Activated CD4-positive, alpha-beta T cell treated with anti-CD3 and anti-CD28 coated beads for 24 hours (primary cell): Measurements from ENCODE around the gene GALNT6.
A peak's percentile ranks its signal among the peaks of the same experiment; 100 is the strongest.

Experiments used
- DNase-seq, 2 donors: peaks; one replicate each; pipeline ENCODE4 v3.0.0-alpha.2; 2020; ENCODE audit warnings: low read depth in 2 of 2

Gene GALNT6, protein sequence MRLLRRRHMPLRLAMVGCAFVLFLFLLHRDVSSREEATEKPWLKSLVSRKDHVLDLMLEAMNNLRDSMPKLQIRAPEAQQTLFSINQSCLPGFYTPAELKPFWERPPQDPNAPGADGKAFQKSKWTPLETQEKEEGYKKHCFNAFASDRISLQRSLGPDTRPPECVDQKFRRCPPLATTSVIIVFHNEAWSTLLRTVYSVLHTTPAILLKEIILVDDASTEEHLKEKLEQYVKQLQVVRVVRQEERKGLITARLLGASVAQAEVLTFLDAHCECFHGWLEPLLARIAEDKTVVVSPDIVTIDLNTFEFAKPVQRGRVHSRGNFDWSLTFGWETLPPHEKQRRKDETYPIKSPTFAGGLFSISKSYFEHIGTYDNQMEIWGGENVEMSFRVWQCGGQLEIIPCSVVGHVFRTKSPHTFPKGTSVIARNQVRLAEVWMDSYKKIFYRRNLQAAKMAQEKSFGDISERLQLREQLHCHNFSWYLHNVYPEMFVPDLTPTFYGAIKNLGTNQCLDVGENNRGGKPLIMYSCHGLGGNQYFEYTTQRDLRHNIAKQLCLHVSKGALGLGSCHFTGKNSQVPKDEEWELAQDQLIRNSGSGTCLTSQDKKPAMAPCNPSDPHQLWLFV

DNA sequence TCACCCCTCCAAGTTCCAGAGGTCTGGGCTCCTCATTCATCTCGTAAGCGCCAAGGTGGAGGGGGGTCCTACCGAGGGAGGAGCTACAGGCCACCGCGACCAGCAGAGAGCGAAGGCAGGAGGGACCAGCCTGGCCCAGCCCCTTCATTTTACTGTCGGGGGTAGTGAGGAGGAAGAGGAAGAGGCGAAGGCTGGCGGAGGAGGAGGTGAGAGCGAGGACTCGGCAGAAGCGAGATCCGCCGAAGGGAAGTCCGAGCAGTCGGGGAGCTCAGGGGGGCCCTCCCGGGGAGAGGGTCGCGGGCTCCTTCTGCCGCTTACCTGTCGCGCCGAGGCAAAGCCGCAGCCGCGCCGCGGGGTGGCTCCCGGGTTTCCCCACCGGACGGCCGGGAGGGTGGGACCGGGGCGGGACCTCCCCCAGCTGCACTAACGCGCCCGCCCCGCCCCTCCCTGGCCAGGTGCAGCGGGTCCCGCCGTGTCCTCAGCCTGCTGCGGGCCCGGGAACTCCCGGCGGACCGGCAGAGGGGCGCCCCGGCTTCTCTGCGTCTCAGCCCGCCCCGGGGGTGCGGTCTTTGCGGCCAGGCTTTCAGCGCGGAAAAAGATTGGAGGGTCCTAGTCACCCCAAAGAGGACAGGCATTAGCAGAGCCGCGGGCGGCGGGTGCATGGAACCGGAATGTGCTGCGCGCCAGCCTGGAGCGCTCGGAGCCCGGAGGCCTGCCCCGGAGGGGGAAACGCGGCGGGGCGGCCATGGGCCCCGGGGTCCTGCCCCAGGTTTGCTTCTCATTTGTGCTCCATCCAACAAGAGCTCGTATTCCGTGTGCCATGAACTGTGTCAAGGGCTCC lies at the start of gene GALNT6:
GALNT6 (minus strand) TSS at position 124 of the 841 bp plus-strand sequence. CDS start 11,625 bp downstream, outside the sequence.
- peak; percentile 47 to 56 for DNase-seq

DNA sequence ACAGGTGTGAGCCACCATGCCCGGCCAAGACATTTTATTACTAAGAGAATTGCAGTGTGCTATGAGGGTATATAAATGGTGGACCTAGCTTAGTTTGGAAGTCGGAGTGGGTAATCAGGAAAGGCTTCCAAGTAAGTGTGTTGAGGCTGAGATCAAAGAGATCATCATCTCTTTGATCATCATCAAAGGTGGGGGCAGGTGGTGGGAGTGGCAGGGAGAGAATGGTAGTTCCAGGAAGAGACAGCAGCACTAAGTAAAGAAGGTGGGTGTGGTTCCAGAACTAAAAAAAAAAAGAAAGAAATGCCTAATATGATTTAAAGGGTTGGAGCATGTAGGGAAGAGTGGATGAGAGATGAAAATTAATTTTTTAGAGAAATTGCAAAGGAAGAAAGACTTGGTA lies 48.1 kb upstream of the GALNT6 start:
- DNase-seq, result no peak

DNA sequence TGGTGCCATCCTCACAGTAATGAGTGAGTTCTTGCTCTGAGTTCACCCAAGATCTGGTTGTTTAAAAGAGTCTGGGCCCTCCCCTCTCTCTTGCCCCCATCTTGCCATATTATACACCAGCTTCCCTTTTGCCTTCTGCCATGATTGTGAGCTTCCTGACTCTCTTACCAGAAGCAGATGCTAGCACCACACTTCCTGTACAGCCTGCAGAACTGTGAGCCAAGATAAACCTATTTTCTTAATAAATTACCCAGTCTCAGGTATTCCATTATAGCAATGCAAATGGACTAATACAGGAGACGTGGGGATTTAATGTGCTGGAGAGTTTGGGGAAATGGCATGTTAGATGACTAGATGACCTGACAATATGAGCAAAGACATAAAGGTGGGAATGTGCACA lies 46.2 kb upstream of the GALNT6 start:
- no peak for DNase-seq

DNA sequence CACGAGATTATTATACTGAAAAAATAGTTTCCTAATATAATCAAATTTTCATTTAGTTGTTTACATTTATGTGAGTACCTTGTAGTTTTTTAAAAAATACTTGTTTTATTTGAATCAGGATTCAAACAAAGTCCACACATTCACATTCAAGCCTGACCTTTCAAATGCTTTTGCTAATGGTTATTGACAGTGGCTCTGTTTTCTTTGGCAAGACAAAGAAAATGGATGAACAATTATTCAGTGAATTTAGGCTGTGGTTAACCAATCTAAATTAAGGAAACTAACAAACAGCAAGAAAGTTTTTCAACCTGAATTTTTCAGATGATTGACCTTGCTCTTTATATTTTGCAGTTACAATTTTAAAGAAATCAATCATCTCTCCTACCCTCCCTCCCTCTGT lies 43.1 kb upstream of the GALNT6 start:
- no peak for DNase-seq

DNA sequence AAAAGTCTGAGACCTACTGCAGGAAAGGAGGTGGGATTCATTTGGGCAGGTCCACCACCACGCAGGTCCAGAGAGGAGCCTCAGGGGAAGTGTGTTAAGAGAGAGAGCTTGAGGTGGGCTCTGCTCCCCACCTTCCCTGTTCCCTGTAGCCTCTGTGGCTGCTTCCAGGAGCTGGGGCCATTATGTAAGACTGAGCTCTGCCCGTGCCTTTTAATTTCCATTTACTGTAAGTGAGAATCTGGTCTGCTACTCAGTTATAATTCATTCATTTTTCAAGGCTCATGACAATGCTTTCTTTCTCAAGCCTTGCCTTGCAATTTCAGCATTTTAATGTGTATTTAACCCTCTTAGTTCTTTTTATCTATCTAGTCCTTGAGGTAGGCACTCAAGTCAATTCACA lies 41.7 kb upstream of the GALNT6 start:
- DNase-seq, result no peak

DNA sequence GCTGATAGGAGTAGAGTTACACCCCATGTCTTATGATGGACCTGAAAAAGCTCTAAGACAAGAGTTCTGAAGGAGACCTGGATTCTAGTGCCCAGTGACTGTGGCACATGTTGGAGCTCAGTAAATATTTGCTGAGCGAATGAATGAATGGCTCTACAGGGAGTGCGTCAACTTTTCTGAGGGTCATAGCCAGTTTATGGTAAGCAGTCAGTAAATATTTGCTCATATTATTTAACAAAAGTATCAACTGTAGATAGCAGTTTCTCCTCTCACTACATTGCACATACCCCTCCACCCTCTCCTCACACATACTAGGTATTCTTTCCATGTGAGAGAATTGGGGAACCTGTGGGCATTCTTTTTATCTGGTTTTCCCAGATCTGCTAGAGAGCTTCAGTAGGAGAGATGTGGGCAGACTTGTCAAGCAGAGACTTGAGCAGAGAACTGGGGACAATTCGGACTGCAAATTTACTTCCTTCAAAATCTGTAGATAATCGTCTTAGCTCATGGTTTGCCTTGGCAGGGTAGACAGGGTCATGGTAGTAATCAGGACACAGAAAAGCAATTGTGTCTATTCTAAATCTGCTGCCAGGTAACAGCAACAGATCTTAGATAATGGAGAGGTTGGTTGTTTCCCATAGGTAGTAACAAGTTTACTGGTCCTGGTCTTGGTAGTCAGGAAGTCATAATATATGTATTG lies 39.1 kb upstream of the GALNT6 start:
- no peak for DNase-seq

DNA sequence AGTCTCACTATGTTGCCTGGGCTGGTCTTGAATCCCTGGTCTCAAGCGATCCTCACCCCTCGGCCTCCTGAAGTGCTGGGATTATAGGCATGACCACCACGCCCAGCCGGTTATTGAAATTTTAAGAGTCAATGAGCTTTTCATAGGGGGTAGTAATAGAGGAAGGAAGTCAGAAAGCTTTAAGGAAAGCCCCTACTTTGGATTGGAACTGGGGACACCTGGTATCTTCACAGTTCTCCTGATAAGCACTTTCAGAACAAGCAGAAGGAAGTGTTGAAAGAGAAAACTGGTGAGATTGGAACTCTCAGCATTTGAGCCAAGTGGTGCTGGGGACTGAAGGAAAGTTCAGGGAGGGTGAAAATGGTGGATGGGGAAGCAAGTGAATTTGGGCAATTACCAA lies 38.5 kb upstream of the GALNT6 start:
- DNase-seq, result no peak

DNA sequence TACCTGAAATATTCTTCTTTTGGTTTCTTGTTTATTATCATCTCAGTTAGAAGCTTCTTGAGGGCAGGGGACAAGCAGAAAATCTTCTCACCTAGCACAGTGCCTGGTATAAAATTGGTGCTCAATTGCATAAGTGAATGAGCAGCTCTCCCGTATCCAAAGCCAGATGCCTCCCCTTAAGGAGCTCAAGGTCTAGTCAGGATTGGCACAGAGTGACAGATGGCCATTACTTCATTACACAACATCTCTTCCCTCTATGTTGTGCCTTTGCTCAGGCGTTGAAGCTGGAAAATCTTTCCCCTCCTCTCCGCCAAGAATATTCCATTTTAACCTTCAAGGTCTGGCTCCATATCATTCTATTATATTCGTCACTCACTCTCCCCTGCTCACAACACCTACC lies 37.0 kb upstream of the GALNT6 start:
- no peak for DNase-seq

DNA sequence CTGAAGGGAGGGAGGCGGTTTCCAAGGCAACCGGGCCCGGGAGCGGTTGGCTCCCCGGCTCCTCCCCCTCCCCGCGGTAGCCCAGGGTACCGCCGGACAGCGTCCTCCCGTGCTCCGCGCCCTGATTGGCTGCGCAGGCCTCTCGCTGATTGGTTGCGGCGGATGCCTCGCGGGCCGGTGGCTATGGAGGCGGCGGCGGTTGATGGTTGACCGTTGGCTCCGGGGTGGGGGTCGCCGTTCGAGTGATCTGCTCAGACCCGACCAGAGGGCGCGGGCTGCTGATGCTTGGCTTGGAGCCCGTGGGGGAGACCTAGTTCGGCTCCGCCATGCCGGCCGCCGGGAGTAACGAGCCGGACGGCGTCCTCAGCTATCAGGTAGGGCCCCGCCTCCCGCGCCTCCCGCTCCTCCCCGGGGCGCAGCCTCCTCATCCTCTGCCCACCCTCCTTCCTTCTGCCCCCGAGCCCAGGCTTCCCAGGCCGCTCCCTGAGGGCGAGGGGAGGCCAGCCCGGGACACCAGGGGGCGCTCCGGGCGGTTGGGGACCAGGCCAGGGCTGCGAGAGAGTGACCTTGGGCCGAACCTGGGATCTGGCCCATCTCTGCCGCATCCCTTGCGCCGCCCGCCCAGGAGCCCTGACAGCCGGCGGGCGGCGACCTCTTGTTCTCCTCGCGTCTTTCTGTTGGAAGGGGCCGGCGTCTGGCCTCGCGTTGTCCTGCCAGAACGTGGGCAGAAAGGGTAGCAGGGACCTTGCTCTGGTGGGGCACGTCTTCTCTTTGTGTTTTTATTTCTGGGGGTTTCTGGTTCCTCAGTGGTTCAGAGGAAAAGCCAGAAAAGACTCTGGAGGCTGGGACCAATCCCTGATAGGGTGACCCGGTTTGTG lies 33.7 kb upstream of the GALNT6 start, which contains the start of gene SLC4A8:
SLC4A8 (plus strand) TSS at position 170 of the 878 bp plus-strand sequence; CDS start at position 327, 157 bp downstream.
- peak; percentile 49 to 74 for DNase-seq

DNA sequence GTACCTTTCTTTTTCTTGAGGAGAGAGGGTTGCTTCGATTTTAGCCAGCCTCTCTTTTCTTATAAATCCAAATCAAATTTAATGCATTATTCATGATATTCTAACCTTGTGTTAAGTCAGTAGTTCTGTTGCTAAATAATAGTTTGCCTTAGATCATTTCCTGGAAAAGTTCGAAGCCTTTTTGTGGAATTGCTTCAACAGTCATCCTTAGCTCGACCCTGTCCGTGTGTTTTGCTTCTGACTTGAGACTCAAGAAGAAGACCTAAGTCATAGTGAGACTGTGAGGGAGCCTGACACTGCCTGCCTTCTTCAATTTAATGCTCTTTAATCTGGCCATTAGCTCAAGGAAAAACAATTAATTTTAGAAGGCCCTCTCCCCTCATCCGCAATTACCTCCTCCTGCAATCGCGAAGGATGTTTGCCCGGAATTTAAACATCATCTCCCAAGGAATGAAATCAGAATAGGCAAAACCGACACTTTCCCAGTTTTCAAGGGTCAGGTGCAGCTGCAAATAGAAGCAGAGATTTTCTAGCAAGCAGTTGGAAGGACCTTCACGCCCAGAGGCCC lies 33.0 kb upstream of the GALNT6 start:
- DNase-seq, result no peak

DNA sequence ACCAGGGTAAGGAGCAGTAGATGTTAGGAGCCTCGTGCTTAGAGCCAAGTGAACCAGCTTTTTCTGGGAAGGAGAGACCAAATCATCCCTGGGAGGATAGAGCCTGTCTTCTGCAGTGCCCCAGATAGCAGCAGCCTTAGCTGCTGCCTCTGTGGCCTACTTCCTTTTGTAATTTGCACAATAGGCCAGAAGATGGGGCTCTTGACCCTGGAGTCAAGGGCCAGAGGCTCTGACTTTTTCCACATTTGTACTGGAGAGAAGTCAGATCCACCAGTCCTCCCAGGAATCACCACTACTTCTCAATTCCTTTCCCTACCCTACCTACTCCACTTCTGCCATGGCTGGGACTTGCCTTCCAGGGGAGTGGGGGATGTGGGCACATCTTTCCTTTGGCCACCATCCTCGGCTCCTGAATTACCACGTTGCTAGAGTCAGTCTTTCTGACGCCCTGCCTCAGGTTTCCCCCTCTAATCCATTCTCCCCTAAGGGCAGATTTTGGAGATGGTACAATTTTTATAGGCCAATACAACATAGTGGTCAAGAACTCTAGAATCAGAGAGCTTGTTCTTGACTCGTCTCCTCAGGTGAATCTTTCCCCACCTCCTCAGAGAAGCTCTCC lies 30.2 kb upstream of the GALNT6 start:
- peak; percentile 13 to 31 for DNase-seq

DNA sequence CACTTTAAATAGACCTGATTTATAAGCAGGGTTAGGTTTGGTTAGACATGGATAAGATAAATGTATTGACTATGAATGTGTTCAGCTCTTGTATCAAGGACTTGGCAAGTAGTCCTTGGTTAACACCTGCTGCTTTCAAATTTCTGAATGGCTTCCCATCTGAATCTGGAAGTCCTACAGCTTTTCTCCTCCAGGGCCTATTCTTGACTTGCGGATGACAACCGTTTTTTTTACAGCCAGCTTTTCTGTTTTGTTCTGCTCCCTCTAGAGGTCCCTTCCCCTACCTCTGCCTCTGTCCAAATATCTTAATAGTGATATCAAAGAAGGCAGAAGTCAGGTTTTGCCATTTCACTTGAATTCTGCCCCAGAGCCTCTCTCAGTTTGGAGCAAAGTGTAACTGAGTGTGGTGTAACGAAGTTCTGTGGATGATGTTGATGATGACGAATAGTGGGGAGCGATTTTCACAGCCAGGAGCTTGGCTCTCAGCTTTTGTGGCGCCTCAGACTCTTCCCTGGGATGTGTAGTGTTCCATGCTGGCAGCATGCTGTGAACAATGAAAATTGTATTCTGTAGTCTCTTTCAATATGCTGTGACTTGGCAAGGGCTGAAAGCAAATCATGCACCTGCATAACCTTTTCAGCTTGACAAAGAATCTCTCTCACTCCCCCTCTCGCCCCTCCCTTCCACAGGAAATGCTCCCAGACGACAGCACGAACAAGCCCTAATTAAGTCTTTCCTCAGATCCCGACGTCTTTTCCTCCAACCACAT lies 28.4 kb upstream of the GALNT6 start:
- DNase-seq, result no peak

DNA sequence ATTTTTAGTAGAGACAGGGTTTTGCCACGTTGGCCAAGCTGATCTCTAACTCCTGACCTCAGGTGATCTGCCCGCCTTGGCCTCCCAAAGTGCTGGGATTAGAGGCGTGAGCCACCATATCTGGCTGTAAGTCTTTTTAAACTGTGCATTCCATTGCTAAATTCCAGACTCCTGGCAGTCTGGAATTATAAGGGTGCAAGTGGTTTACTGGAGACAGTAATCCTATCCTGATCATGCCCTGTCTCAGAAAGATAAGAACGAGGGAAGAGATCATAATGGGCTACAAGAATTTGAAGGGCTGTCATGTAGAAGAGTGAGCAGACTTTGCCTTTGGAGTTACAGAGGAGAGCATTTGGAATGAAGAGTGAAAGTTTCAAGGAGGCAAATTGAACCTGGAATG lies 26.6 kb upstream of the GALNT6 start:
- no peak for DNase-seq

DNA sequence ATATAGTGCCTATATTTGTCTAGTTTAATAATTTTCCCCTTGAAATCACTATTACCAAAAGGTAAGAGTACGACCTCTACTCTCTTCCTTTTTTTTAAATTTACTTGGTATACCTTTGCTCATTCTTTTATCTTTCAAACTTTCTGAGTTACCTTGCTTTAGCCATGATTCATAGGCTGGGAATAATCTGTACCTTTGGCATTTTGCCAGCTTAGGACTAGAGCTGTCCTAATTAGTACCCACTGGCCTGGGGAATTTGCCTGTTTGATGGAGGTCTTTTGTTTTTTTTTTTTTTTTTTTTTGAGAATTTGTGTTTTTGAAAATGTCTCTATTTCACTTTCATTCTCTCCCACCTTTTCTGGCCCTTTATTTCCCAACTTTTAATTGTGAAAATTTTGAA lies 24.7 kb upstream of the GALNT6 start:
- no peak for DNase-seq

DNA sequence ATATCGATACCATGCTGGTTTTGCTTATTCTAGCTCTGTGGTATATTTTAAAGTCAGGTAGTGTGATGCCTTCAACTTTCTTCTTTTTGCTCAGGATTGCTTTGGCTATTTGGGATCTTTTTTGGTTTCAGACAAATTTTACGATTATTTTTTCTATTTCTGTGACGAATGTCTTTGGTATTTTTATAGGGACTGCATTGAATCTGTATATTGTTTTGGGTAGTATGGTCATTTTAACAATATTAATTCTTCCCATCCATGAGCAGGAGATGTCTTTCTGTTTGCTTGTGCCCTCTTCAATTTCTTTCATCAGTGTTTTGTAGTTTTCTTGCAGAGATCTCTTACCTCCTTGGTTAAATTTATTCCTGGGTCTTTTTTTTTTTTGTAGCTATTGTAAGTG lies 22.6 kb upstream of the GALNT6 start:
- DNase-seq, result no peak

DNA sequence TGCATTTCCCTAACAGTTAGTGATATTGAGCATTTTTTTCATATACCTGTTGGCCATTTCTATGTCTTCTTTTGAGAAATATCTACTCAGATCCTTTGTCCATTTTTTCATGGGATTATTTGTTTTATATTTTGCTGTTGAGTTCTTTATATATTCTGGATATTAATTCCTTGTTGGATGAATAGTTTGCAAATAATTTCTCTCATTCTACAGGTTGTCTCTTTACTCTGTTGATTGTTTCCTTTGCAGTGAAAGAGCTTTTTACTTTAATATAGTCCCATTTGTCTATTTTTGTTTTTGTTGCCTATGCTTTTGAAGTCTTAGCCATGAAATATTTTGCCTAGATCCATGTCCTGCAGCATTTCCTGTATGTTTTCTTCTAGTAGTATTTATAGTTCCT lies 21.9 kb upstream of the GALNT6 start:
- no peak for DNase-seq

DNA sequence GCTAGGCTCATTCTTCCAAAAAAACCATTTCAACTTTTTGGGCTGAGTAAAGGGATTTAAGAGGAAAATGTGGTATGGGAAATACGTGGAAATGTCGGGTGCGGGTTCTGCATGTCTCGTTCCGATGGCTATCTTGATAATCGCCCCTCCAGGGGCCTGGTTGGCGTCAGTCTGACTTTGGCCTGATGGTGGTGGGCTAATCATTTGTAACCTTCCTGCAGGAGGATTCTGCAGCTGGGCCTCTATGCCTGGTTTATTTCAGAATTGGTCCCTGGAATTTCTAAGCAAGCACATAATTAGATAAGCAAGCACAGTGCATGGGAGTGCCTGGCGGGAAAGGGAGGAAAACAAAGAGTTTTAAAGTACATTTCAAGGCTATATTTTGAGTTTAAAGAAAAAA lies 18.6 kb upstream of the GALNT6 start:
- DNase-seq, result no peak

DNA sequence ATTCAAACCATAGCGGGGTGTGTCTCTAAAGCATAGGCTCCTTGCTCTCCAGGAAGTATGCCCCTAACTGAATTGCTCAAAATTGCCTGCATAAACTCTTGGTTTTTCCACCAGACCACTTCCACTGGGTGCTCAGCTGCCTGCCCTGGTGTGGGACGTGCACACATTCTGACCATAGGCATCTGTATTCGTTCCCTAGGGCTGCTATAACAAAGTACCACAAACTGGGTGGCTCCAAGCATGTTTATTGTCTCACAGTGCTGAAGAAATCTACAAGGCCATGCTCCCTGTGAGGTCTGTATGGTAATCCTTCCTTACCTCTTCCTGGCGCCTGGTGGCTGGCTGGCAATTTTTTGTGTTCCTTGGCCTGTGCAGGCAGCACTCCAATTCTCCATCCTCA lies 16.4 kb upstream of the GALNT6 start:
- DNase-seq, result no peak

DNA sequence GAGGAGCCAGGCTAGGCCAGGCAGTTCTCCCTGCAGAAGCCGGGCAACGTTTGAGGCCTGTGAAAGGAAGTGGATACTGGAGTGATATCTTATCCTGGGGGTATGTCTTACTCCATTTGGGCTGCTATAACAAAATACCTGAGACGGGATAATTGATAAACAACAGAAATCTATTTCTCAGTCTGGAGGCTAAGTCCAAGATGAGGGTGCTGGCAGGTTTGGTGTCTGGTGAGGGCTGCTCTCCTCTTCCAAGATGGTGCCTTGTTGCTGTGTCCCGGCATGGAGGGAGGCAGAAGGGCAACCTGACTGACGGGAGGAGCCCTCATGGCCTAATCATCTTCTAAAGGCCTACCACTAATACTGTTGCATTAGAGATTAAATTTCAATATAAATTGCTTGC lies 15.7 kb upstream of the GALNT6 start:
- no peak for DNase-seq
